IMR-90 (cell line): ENCODE data around the gene PLEKHD1. TPM values are rescaled to one million over a fixed set of nuclear protein-coding genes. Genes with fewer than 3 reads are reported as not detected.

Experiments
- ATAC-seq: fragments of 200-7000 bp; cut with Tn5 transposase; 2 replicates; pipeline ENCODE4 v1.9.1; 2020; ENCODE audit warnings: low read depth, mild to moderate bottlenecking, moderate library complexity
- BruUV-seq: library from RNA; stranded (reverse); fragments of 400-500 nt; replicated peaks from 2 replicates; lab custom pipeline; 2021; lab: Mats Ljungman, UMichigan
- CTCF ChIA-PET: fragments of 300-600 bp; formaldehyde crosslinking; extraction: SDS; loops from one replicate; lab custom pipeline; 2021; ENCODE audit warnings: antibody characterized with exemption; lab: Yijun Ruan, JAX
- POLR2A ChIA-PET: fragments of 300-600 bp; sonication (Branson Sonifier 250); formaldehyde crosslinking; loops from one replicate; lab custom pipeline; 2022; ENCODE audit warnings: antibody characterized with exemption; ENCODE audit not compliant: unreplicated experiment; lab: Charles Lee
- DNase-seq: peaks from one replicate; pipeline ENCODE4 v3.0.0; 2013
- H2AFZ ChIP-seq: replicated peaks from 2 replicates; pipeline ENCODE3; 2013; ENCODE audit warnings: low read length, mild to moderate bottlenecking; ENCODE audit not compliant: poor library complexity
- H2AK5ac ChIP-seq: 2 replicates; pipeline ENCODE4 v1.6.1; 2013; ENCODE audit warnings: low read depth, low read length, inconsistent platforms
- H2AK9ac ChIP-seq: replicated peaks from 2 replicates; pipeline ENCODE3; 2013; ENCODE audit warnings: mild to moderate bottlenecking, low read depth, low read length, moderate library complexity; ENCODE audit not compliant: poor library complexity
- H2BK120ac ChIP-seq: 2 replicates; pipeline ENCODE4 v1.6.1; 2013; ENCODE audit warnings: low read depth, low read length, inconsistent platforms
- H2BK15ac ChIP-seq: 3 replicates; pipeline ENCODE4 v1.6.1; 2013; ENCODE audit warnings: low read depth, low read length, inconsistent platforms
- H2BK20ac ChIP-seq: 2 replicates; pipeline ENCODE4 v1.6.1; 2013; ENCODE audit warnings: low read depth, mild to moderate bottlenecking, inconsistent platforms, low read length, moderate library complexity
- H2BK5ac ChIP-seq: 2 replicates; pipeline ENCODE4 v1.6.1; 2013; ENCODE audit warnings: mild to moderate bottlenecking, low read depth, low read length, inconsistent platforms; ENCODE audit not compliant: poor library complexity, severe bottlenecking
- H3K14ac ChIP-seq: replicated peaks from 2 replicates; pipeline ENCODE4 v1.6.1; 2013; ENCODE audit warnings: low read depth, low read length, inconsistent platforms
- H3K18ac ChIP-seq: 2 replicates; pipeline ENCODE4 v1.6.1; 2013; ENCODE audit warnings: low read depth, low read length, control low read depth
- H3K23ac ChIP-seq: 2 replicates; pipeline ENCODE4 v1.6.1; 2013; ENCODE audit warnings: low read depth, low read length, inconsistent platforms
- H3K27ac ChIP-seq: 2 replicates; pipeline ENCODE4 v1.5.1; 2013; ENCODE audit warnings: mild to moderate bottlenecking, control low read depth, low read length; ENCODE audit not compliant: insufficient read depth
- H3K27me3 ChIP-seq: 2 replicates; pipeline ENCODE4 v1.6.1; 2013; ENCODE audit warnings: low read length; ENCODE audit not compliant: control insufficient read depth, insufficient read depth
- H3K36me3 ChIP-seq: 2 replicates; pipeline ENCODE4 v1.6.1; 2013; ENCODE audit warnings: low read length, mixed read lengths; ENCODE audit not compliant: control insufficient read depth, insufficient read depth
- H3K4ac ChIP-seq: 2 replicates; pipeline ENCODE4 v1.6.1; 2013; ENCODE audit warnings: low read depth, low read length, inconsistent platforms
- H3K4me1 ChIP-seq: 2 replicates; pipeline ENCODE4 v1.6.1; 2013; ENCODE audit warnings: low read length, mixed read lengths; ENCODE audit not compliant: control insufficient read depth, insufficient read depth
- H3K4me2 ChIP-seq: 2 replicates; pipeline ENCODE4 v1.6.1; 2013; ENCODE audit warnings: low read depth, mild to moderate bottlenecking, control low read depth, low read length, moderate library complexity
- H3K4me3 ChIP-seq: 2 replicates; pipeline ENCODE4 v1.5.1; 2013; ENCODE audit warnings: low read depth, mild to moderate bottlenecking, control low read depth, low read length, moderate library complexity; ENCODE audit not compliant: insufficient read depth
- H3K56ac ChIP-seq: 2 replicates; pipeline ENCODE4 v1.6.1; 2013; ENCODE audit warnings: low read length, inconsistent platforms; ENCODE audit not compliant: insufficient read depth; ENCODE audit errors: extremely low read depth
- H3K79me1 ChIP-seq, 2 experiments: 2 replicates each; pipeline ENCODE4 v1.6.1; 2013; ENCODE audit warnings: low read length in 2 of 2, inconsistent platforms in 1 of 2, low read depth in 1 of 2
- H3K9ac ChIP-seq: 2 replicates; pipeline ENCODE4 v1.6.1; 2013; ENCODE audit warnings: low read depth, low read length, control low read depth
- H3K9me1 ChIP-seq: 2 replicates; pipeline ENCODE4 v1.6.1; 2013; ENCODE audit warnings: low read length, inconsistent platforms; ENCODE audit not compliant: insufficient read depth
- H3K9me3 ChIP-seq: 2 replicates; pipeline ENCODE4 v1.6.1; 2013; ENCODE audit warnings: low read length; ENCODE audit not compliant: control insufficient read depth, insufficient read depth
- H4K20me1 ChIP-seq: 2 replicates; pipeline ENCODE4 v1.6.1; 2013; ENCODE audit warnings: low read length, inconsistent platforms; ENCODE audit not compliant: insufficient read depth
- H4K5ac ChIP-seq: 2 replicates; pipeline ENCODE4 v1.6.1; 2013; ENCODE audit warnings: mild to moderate bottlenecking, low read depth, low read length, control low read depth
- H4K8ac ChIP-seq, 2 experiments: 2 replicates each; pipeline ENCODE4 v1.6.1; 2013; ENCODE audit warnings: low read depth in 2 of 2, low read length in 2 of 2, control low read depth in 1 of 2, inconsistent platforms in 1 of 2
- H4K91ac ChIP-seq: 2 replicates; pipeline ENCODE4 v1.6.1; 2013; ENCODE audit warnings: low read depth, low read length, inconsistent platforms; ENCODE audit not compliant: insufficient read depth
- CEBPB ChIP-seq: IDR thresholded peaks from 2 replicates; pipeline ENCODE4 v1.6.1; 2012; ENCODE audit warnings: low read depth, low read length, improper control_type of control experiment
- CHD1 ChIP-seq: IDR thresholded peaks from 2 replicates; pipeline ENCODE4 v1.6.1; 2012; ENCODE audit warnings: low read depth, low read length, improper control_type of control experiment
- FOS ChIP-seq: fragments of 150-350 bp; IDR thresholded peaks from 2 replicates; pipeline ENCODE4 v1.6.1; 2016; ENCODE audit warnings: low read depth, low read length
- MAZ ChIP-seq: IDR thresholded peaks from 2 replicates; pipeline ENCODE4 v1.6.1; 2012; ENCODE audit warnings: low read depth, mild to moderate bottlenecking, low read length, improper control_type of control experiment, moderate library complexity, borderline replicate concordance
- RAD21 ChIP-seq: IDR thresholded peaks from 2 replicates; pipeline ENCODE4 v1.6.1; 2012; ENCODE audit warnings: low read length, improper control_type of control experiment
- WGBS, 2 experiments: methylation state at CpG; one replicate each; pipeline versions ENCODE4 v1.1.5 to v1.1.7; 2013; ENCODE audit warnings: missing lambda C conversion rate in 2 of 2; ENCODE audit not compliant: insufficient read length in 1 of 2; ENCODE audit errors: extremely low coverage in 2 of 2; 5-methylcytosine and 5-hydroxymethylcytosine counted together
- dilution Hi-C: fragments of 300-500 bp; cut with HindIII; formaldehyde crosslinking; loops from one replicate; pipeline ENCODE4 v1.14.3; 2018; ENCODE audit warnings: low sequenced_read_pairs; ENCODE audit not compliant: unreplicated experiment
- in situ Hi-C: fragments of 300-500 bp; cut with MboI; formaldehyde crosslinking; loops from 3 replicates; pipeline ENCODE4 v1.14.3; 2019; ENCODE audit warnings: low sequenced_read_pairs, inconsistent platforms, mixed read lengths
- intact Hi-C: fragments of 100-400 bp; cut with micrococcal nuclease; formaldehyde crosslinking; loops from 2 replicates; pipeline ENCODE4 v1.10.0; 2022
- polyA plus RNA-seq, 3 experiments: library from polyadenylated mRNA; depleted of rRNA; stranded (reverse); fragments of >200 nt; gene quantifications; 2 replicates each; pipeline ENCODE4 v1.2.3, GENCODE V29; 2012; ENCODE audit warnings: low replicate concordance in 1 of 3
- total RNA-seq: library from RNA; depleted of rRNA; stranded (reverse); fragments of >200 nt; gene quantifications from 2 replicates; pipeline ENCODE4 v1.2.3, GENCODE V29; 2012
- TF ChIP-seq, protein P1 (sequence below): fragments of 150-350 bp; IDR thresholded peaks from 2 replicates; pipeline ENCODE4 v1.6.1; 2017; ENCODE audit warnings: mild to moderate bottlenecking, antibody characterized with exemption, low read length, low read depth
- TF ChIP-seq, protein P2 (sequence below): conservative IDR thresholded peaks from 2 replicates; pipeline ENCODE4 v1.5.1; 2012; ENCODE audit warnings: mild to moderate bottlenecking, low read depth, low read length, improper control_type of control experiment

Gene PLEKHD1
- total and polyA plus RNA-seq, 2 of the 4 experiments (the other 2 are of a cell fraction), result under 0.01 TPM; not detected in 1

DNA sequence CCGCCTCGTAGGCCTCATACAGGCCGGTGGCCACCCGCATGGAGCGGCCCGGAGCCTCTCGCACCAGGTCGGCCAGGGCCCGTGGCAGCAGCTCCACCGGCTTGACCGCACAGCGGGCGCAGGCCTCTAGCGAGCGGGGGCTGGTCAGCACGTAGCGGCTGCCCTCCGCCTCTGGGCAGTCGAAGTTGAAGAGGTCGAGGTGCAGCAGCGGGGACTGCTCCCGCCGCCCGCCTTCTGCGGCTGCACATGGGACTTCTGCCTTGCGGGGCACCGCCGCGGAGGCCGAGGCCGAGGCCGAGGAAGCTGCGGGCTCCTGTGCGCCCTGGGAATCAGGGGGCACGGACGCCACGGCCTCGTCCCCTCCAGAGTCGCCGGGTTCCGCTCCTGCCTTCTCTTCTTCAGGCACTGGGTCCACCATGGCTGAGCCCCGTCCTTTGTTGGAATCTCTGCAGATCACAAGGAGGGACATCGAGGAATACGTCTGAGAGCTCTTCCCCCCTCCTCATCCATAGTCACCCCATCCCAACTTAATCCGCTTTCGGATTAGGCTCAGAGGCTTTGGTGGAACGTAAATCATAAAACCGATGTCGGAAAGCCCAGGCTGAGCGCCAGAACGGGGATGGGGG, 88.8 kb downstream of the PLEKHD1 start:
- Histone ChIP-seq H3K23ac (no peak overlapping the region), H2BK20ac (no peak overlapping the region), H3K18ac (no peak overlapping the region), H4K5ac (no peak overlapping the region), H3K4ac (no peak overlapping the region), H2BK15ac (no peak overlapping the region), H3K27me3 (peaks cover 78% of the 10 kb centered on the region), H4K8ac (no peak overlapping the region), H4K20me1 (no peaks in the 10 kb centered on the region), H3K9me3 (peaks cover 1% of the 10 kb centered on the region; the same call in 1 of the 2 replicates), H3K56ac (no peak overlapping the region), H4K91ac (no peak overlapping the region), H3K9ac (no peak overlapping the region), H2BK5ac (no peak overlapping the region), H3K27ac (no peak overlapping the region), H3K4me1 (peaks cover 3% of the 10 kb centered on the region; the same call in 1 of the 2 replicates), H3K14ac (no peak overlapping the region), H3K4me3 (no peak overlapping the region), H2AK5ac (no peak overlapping the region), H3K9me1 (no peaks in the 10 kb centered on the region), H3K79me1 (no peaks in the 10 kb centered on the region), H2BK120ac (no peak overlapping the region), H3K4me2 (no peak overlapping the region; the same call in 1 of the 2 replicates), H2AFZ (no peak overlapping the region), H2AK9ac (no peak overlapping the region), H3K36me3 (no peaks in the 10 kb centered on the region)
- POLR2A ChIA-PET, result no interaction called here
- dilution Hi-C loops, result no loop called here
- ATAC-seq (no peak), DNase-seq (no peak)
- CTCF ChIA-PET, result interaction anchor here (0.9 to 1.1 kb wide), 2 partner anchors 38 to 339 kb away, joined by 3 to 5 read pairs; no protein-coding TSS in a partner anchor
- BruUV-seq, result no TSS peak
- intact Hi-C loops, result no loop called here
- 44% methylated on average over 25 of the region's 51 CpGs; no CpG with 5 or more reads in 1 of the 2 experiments for WGBS, 2 experiments
- in situ Hi-C loops, result no loop called here
- no peak for TF ChIP-seq RAD21
- no peak for TF ChIP-seq MAZ
- TF ChIP-seq, protein P1, sequence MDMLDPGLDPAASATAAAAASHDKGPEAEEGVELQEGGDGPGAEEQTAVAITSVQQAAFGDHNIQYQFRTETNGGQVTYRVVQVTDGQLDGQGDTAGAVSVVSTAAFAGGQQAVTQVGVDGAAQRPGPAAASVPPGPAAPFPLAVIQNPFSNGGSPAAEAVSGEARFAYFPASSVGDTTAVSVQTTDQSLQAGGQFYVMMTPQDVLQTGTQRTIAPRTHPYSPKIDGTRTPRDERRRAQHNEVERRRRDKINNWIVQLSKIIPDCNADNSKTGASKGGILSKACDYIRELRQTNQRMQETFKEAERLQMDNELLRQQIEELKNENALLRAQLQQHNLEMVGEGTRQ, result no peak
- TF ChIP-seq CEBPB, result no peak
- TF ChIP-seq, protein P2, sequence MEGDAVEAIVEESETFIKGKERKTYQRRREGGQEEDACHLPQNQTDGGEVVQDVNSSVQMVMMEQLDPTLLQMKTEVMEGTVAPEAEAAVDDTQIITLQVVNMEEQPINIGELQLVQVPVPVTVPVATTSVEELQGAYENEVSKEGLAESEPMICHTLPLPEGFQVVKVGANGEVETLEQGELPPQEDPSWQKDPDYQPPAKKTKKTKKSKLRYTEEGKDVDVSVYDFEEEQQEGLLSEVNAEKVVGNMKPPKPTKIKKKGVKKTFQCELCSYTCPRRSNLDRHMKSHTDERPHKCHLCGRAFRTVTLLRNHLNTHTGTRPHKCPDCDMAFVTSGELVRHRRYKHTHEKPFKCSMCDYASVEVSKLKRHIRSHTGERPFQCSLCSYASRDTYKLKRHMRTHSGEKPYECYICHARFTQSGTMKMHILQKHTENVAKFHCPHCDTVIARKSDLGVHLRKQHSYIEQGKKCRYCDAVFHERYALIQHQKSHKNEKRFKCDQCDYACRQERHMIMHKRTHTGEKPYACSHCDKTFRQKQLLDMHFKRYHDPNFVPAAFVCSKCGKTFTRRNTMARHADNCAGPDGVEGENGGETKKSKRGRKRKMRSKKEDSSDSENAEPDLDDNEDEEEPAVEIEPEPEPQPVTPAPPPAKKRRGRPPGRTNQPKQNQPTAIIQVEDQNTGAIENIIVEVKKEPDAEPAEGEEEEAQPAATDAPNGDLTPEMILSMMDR, result no peak
- no peak for TF ChIP-seq CHD1
- no peak for TF ChIP-seq FOS
